HG02588 (cell line): Measurements from ENCODE around the gene MAP7.
"Not testable (repeated sequence)": the region's sequence is repeated elsewhere in the genome, so short reads cannot be mapped to it uniquely, and the experiment has no call there.

Source experiments
- ATAC-seq: cut with Tn5 transposase; IDR thresholded peaks from one replicate; pipeline ENCODE4 v1.9.1; 2021; ENCODE audit warnings: mild to moderate bottlenecking, moderate library complexity; ENCODE audit not compliant: unreplicated experiment

MAP7 gene

DNA sequence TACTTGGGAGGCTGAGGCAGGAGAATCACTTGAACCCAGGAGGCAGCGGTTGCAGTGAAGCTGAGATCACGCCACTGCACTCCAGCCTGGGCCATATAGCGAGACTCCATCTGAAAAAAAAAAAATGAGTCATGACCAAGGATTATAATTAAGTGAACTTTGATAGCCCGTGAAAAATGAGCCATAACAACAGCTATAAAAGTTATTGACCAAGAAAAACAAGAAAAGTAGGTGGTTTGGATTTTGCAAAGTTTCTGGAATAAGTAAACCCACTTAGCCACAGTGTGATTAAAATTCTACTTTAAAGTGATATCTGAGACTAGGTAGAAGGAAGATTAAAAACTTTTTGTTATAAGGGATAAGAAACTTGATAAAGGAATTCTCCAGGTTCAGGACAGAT, 234.6 kb downstream of the MAP7 start:
- no peak for ATAC-seq

DNA sequence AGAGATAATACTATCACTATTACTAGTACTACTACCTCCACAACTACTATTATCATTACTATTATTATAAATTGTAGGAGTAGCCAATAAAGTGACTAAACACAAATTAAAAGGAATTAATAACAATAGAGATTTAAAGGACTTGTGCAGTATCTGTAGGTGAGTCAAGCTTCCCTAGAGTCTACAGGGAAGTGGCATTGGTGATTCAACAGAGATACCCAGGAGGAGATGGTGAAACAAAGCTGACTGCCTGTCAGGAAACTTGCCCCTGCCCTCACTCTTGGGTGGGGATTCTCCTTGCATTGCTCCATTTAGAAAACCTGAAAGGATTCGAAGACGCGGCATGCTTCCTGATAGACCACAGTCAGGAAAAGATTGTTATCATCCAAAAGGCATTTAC, 237.2 kb downstream of the MAP7 start:
- no peak for ATAC-seq

DNA sequence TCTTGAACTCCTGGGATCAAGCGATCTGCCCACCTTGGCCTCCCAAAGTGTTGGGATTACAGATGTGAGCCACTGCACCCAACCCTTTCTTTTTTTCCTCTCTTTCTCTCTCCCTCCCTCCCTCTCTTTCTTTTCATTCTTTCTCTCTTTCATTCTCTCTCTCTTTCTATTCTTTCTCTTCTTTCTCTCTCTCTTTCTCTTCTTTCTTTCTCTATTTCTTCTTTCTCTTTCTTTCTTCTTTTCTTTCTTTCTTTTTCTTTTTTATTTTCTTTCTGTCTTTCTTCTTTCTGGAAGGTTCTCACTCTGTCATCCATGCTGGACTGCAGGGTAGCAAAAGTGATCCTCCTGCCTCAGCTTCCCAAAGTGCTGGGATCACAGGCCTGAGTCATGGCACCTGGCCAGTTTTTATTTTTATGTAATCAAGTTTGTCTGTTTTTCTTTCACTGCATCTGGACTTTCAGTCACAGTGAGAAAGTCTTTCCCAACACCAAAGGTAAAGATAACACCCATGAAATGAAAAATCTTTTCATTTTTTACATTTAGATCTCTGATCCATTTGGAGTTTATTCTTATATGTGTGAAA, 240.4 kb downstream of the MAP7 start:
- ATAC-seq = no peak

DNA sequence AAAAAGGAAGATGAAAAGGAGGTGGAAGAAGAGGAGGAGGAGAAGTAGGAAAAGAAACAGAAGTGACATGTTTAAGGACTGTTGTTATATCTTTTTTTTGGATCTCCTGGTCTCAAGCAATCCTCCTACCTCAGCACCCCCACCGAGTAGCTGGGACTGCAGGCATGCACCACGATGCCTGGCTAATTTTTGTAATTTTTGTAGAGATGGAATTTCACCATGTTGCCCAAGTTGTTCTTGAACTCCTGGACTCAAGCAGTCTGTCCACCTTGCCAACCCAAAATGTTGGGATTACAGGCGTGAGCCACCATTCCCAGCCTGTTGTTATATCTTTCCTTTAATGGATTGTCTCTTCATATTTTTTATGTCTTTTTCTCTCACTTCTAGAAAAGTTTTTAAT, 241.1 kb downstream of the MAP7 start:
- no peak for ATAC-seq

DNA sequence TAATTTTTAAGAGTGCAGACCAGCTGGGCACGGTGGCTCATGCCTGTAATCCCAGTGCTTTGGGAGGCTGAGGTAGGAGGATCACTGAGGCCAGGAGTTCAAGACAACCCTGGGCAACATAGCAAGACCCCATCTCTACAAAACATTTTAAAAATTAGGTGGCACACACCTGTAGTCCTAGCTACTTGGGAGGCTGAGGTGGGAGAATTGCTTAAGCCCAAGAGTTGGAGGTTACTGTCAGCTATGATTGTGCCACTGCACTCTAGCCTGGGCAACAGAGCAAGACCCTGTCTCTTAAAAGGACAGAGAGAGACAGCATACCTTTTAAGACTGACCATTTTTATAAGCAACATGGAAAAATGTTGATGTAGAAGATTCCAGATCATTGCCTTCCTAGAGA, 241.8 kb downstream of the MAP7 start:
- ATAC-seq = not testable (repeated sequence)

DNA sequence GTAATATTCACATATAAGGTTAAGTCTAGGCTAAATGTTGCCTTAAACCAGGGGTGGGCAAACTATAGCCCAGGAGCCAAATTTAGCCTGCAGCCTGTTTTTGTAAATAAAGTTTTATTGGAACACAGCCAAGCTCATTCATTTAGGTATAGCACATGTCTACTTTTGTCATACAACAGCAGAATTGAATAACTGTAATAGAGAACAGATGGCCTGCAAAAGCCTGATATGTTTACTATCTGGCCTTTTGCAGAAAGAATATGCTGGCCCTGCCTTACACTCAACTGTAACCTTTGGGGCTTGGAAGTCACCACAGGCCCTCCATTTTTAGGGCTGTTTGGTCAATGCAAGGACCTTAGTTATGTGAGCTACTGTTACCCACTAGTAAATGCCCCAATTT, 242.9 kb downstream of the MAP7 start:
- no peak for ATAC-seq

DNA sequence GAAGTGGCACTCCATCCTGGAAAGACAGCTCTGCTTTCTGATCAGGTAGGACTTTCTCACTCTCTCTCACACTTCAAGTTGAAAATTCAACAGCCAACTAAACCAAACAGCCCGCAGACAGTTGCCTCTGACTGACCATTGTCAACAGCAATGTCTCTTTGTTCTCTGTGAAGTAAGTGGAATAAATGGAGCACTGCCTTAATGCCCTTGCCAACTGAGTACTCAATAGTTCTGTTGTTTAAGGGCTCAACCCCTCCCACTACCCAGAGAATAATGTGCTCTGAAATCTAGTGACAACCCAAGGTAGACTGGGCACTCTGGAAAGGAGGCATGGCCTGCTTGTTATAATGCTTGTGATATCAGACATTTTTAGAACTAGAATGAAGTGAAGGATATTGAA, 243.8 kb downstream of the MAP7 start:
- ATAC-seq = no peak

DNA sequence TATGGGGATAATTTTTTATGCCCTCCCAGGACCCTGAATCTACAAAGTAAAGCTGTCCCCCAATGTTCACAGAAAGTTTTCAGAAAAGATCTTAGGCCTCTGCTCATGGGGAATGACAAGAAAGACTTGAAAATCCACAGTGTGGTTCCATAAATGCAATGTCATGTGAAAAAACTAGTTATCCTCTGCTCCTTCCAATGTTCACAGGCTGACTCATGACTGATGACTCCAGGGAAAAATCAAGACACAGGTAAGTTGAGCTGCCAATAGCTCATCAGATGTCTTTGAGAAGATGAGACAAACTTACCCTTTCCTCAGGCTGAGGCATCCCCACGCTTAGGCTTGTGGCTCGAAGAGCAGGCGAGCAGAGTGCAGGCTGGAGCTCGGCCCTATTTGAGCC, 245.8 kb downstream of the MAP7 start:
- no peak for ATAC-seq

DNA sequence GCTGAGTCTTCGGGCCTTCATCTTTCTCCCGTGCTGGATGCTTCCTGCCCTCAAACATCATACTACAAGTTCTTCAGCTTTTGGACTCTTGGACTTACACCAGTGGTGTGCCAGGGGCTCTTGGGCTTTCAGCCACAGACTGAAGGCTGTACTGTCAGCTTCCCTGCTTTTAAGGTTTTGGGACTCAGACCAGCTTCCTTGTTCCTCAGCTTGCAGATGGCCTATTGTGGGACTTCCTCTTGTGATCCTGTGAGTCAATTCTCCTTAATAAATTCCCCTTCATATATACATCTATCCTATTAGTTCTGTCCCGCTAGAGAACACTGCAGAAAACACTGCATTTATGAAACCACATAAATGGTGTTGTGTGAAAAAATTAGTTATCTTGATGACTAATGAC, 246.7 kb downstream of the MAP7 start:
- ATAC-seq = no peak

DNA sequence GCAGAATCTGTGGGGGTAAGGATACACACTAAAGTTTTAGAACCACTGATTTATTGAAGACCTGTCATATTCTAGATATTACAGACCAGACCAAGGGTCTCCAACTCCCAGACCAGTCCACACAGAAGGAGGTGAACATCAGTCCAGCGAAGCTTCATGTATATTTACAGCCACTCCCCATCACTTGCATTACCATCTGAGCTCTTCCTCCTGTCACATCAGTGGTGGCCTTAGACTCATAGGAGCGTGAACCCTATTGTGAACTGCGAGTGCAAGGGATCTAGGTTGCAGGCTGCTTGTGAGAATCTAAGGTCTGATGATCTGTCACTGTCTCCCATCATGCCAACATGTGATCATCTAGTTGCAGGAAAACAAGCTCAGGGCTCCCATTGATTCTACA, 255.6 kb downstream of the MAP7 start:
- no peak for ATAC-seq
